CD4-positive, alpha-beta T cell (primary cell): ENCODE data around the gene MED27. TPM values are rescaled to one million over a fixed set of nuclear protein-coding genes. Genes with fewer than 3 reads are reported as not detected.

Experiments used
- ATAC-seq: fragments of 200-7000 bp; cut with Tn5 transposase; one replicate; pipeline ENCODE4 v1.10.0; 2022; ENCODE audit warnings: mild to moderate bottlenecking; ENCODE audit not compliant: poor library complexity
- CTCF ChIA-PET: fragments of 350-600 bp; sonication (Branson Sonifier 250); formaldehyde crosslinking; loops from one replicate; lab custom pipeline; 2021; ENCODE audit warnings: antibody characterized with exemption, inconsistent platforms; lab: Charles Lee
- POLR2A ChIA-PET: fragments of 350-600 bp; sonication (Branson Sonifier 250); formaldehyde crosslinking; loops from one replicate; lab custom pipeline; 2021; ENCODE audit warnings: antibody characterized with exemption, inconsistent platforms; lab: Charles Lee
- DNase-seq, 14 experiments: peaks; one replicate each; pipeline ENCODE4 v3.0.0-alpha.2; 2013 to 2020; ENCODE audit warnings: mixed read lengths in 2 of 14
- H3K27ac ChIP-seq, 2 donors: one replicate each; pipeline versions ENCODE4 v1.5.1 to v1.7.0; 2013; ENCODE audit warnings: low read length in 2 of 2, low read depth in 1 of 2, mild to moderate bottlenecking in 1 of 2
- H3K27me3 ChIP-seq, 2 experiments: 1 replicate in 1 of 2; 2 replicates in 1 of 2; pipeline versions ENCODE4 v1.6.1 to v1.7.0; 2013; ENCODE audit warnings: low read length in 2 of 2, control low read depth in 1 of 2, mild to moderate bottlenecking in 1 of 2, moderate library complexity in 1 of 2; ENCODE audit not compliant: insufficient read depth in 2 of 2, control insufficient read depth in 1 of 2
- H3K36me3 ChIP-seq: one replicate; pipeline ENCODE4 v1.6.1; 2013; ENCODE audit warnings: low read length, control low read depth; ENCODE audit not compliant: insufficient read depth
- H3K4me1 ChIP-seq: one replicate; pipeline ENCODE4 v1.6.1; 2013; ENCODE audit warnings: low read length, control low read depth; ENCODE audit not compliant: insufficient read depth
- H3K4me3 ChIP-seq: one replicate; pipeline ENCODE4 v1.5.1; 2013; ENCODE audit warnings: mild to moderate bottlenecking, low read length, moderate library complexity
- H3K9me3 ChIP-seq, 2 experiments: 1 replicate in 1 of 2; 2 replicates in 1 of 2; pipeline versions ENCODE4 v1.6.1 to v1.7.0; 2013; ENCODE audit warnings: low read length in 2 of 2, mild to moderate bottlenecking in 2 of 2, control low read depth in 1 of 2, moderate library complexity in 1 of 2; ENCODE audit not compliant: control insufficient read depth in 1 of 2, insufficient read depth in 1 of 2
- H3K27ac Mint-ChIP-seq: one replicate; pipeline ENCODE4 v1.8.0; 2020; ENCODE audit warnings: mixed read lengths
- H3K27me3 Mint-ChIP-seq: one replicate; pipeline ENCODE4 v1.8.0; 2021; ENCODE audit warnings: mixed read lengths
- H3K36me3 Mint-ChIP-seq: one replicate; pipeline ENCODE4 v1.8.0; 2021; ENCODE audit warnings: low read depth, mixed read lengths
- H3K4me1 Mint-ChIP-seq: one replicate; pipeline ENCODE4 v1.8.0; 2021; ENCODE audit warnings: low read depth, mixed read lengths
- H3K4me3 Mint-ChIP-seq: one replicate; pipeline ENCODE4 v1.8.0; 2020; ENCODE audit warnings: mild to moderate bottlenecking, mixed read lengths
- H3K9me3 Mint-ChIP-seq: one replicate; pipeline ENCODE4 v1.8.0; 2020; ENCODE audit warnings: mixed read lengths
- CTCF ChIP-seq: fragments of 200-600 bp; IDR thresholded peaks from one replicate; pipeline ENCODE4 v1.8.0; 2022; ENCODE audit warnings: antibody characterized with exemption, mild to moderate bottlenecking
- intact Hi-C, 2 experiments: fragments of 100-400 bp; cut with DNase I in 1 of 2; cut with micrococcal nuclease in 1 of 2; formaldehyde crosslinking; loops; one replicate each; pipeline versions ENCODE4 v1.15.1 to v1.9.0; 2023 to 2025; cut with DNase I, micrococcal nuclease
- total RNA-seq, 174 experiments: library from RNA in 2 of 174; stranded (reverse) in 2 of 174; gene quantifications; one replicate each; pipeline ENCODE4 v1.2.3 and lab custom pipeline; 2021 to 2026

Gene MED27
- total RNA-seq, 2 experiments from 2014 or later: 15.0 to 17.4 TPM

- no peaks in the 10 kb centered on the region for H3K4me1 Mint-ChIP-seq
- Histone ChIP-seq H3K36me3 (peaks cover 14% of the 10 kb centered on the region), H3K27ac (no peak overlapping the region), H3K27me3 (no peaks in the 10 kb centered on the region), H3K9me3 (no peaks in the 10 kb centered on the region), H3K4me3 (no peak overlapping the region), H3K4me1 (no peaks in the 10 kb centered on the region)
- no peak for DNase-seq
- H3K4me3 Mint-ChIP-seq: no peak overlapping the region
- no peak for ATAC-seq
- ChIA-PET POLR2A (no interaction called here), CTCF (no interaction called here)
- H3K27me3 Mint-ChIP-seq: no peaks in the 10 kb centered on the region
- intact Hi-C loops: no loop called here
- TF ChIP-seq CTCF: no peak
- no peaks in the 10 kb centered on the region for H3K36me3 Mint-ChIP-seq
- no peaks in the 10 kb centered on the region for H3K9me3 Mint-ChIP-seq
- no peak overlapping the region for H3K27ac Mint-ChIP-seq
These were observed 205.7 kb downstream of the MED27 start for GRCh38 chr9:131873891-131874440.

- Histone ChIP-seq H3K9me3 (no peaks in the 10 kb centered on the region), H3K27me3 (no peaks in the 10 kb centered on the region), H3K36me3 (peaks cover 14% of the 10 kb centered on the region), H3K27ac (no peak overlapping the region), H3K4me1 (no peaks in the 10 kb centered on the region), H3K4me3 (no peak overlapping the region)
- POLR2A ChIA-PET: no interaction called here
- Mint-ChIP-seq H3K4me1 (no peaks in the 10 kb centered on the region), H3K4me3 (no peak overlapping the region), H3K27me3 (no peaks in the 10 kb centered on the region), H3K36me3 (no peaks in the 10 kb centered on the region), H3K27ac (no peak overlapping the region), H3K9me3 (no peaks in the 10 kb centered on the region)
- CTCF ChIA-PET: no interaction called here
- DNase-seq (no peak), ATAC-seq (no peak)
- TF ChIP-seq CTCF: no peak
- intact Hi-C loops: no loop called here
These were observed 206.3 kb downstream of the MED27 start for GRCh38 chr9:131873335-131873734.

- DNase-seq: no peak
- Histone ChIP-seq H3K4me1 (no peaks in the 10 kb centered on the region), H3K4me3 (no peak overlapping the region), H3K36me3 (peaks cover 14% of the 10 kb centered on the region), H3K27me3 (no peaks in the 10 kb centered on the region), H3K9me3 (no peaks in the 10 kb centered on the region), H3K27ac (no peak overlapping the region)
- Mint-ChIP-seq H3K27me3 (no peaks in the 10 kb centered on the region), H3K36me3 (no peaks in the 10 kb centered on the region), H3K4me1 (no peaks in the 10 kb centered on the region), H3K4me3 (no peak overlapping the region), H3K27ac (no peak overlapping the region), H3K9me3 (no peaks in the 10 kb centered on the region)
- ChIA-PET CTCF (no interaction called here), POLR2A (no interaction called here)
- ATAC-seq: no peak
- no peak for TF ChIP-seq CTCF
- intact Hi-C loops: no loop called here
These were observed 207.0 kb downstream of the MED27 start for GRCh38 chr9:131872702-131873101.
